OCI-LY1 (cell line): Measurements from ENCODE around the gene USP40.

ENCODE experiments used
- CTCF ChIP-seq: fragments of 200-600 bp; sonication (generic), shearing (Covaris generic); IDR thresholded peaks from 2 replicates; pipeline ENCODE4 v1.5.1; 2017; ENCODE audit warnings: mild to moderate bottlenecking, antibody characterized with exemption, low read length, moderate library complexity, mixed read lengths
- EZH2 ChIP-seq: fragments of 200-600 bp; sonication (generic), shearing (Covaris generic); IDR thresholded peaks from 2 replicates; pipeline ENCODE4 v1.8.0; 2017; ENCODE audit warnings: borderline replicate concordance, mixed run types, mild to moderate bottlenecking, antibody characterized with exemption, low read length, moderate library complexity, mixed read lengths

GRCh38 chr2:233444501-233444900, 122.1 kb downstream of the USP40 start:
- TF ChIP-seq EZH2 (no peak), CTCF (no peak)
